Ectodermal cell (in vitro differentiated cells): ENCODE results near the gene AKT1.
A peak's percentile ranks its signal among the peaks of the same experiment; 100 is the strongest.

Source experiments
- H3K27ac ChIP-seq: 2 replicates; pipeline ENCODE4 v1.7.0; 2013; ENCODE audit warnings: mild to moderate bottlenecking, low read depth, low read length; ENCODE audit not compliant: insufficient read depth, poor library complexity, severe bottlenecking
- H3K27me3 ChIP-seq: 2 replicates; pipeline ENCODE4 v1.7.0; 2013; ENCODE audit warnings: mild to moderate bottlenecking, low read length; ENCODE audit not compliant: insufficient read depth, control insufficient read depth, poor library complexity, severe bottlenecking
- H3K36me3 ChIP-seq: one replicate; pipeline ENCODE4 v1.7.0; 2013; ENCODE audit warnings: low read length; ENCODE audit not compliant: control insufficient read depth, insufficient read depth
- H3K4me1 ChIP-seq: one replicate; pipeline ENCODE4 v1.7.0; 2013; ENCODE audit warnings: low read length; ENCODE audit not compliant: control insufficient read depth, insufficient read depth
- H3K4me3 ChIP-seq: 2 replicates; pipeline ENCODE4 v1.7.0; 2013; ENCODE audit warnings: low read depth, low read length, control low read depth; ENCODE audit not compliant: insufficient read depth
- H3K9me3 ChIP-seq: 2 replicates; pipeline ENCODE4 v1.7.0; 2013; ENCODE audit warnings: mild to moderate bottlenecking, low read length, moderate library complexity; ENCODE audit not compliant: control insufficient read depth
- WGBS, 2 experiments: methylation state at CpG; one replicate each; pipeline ENCODE4 v1.1.7; 2013; ENCODE audit warnings: missing lambda C conversion rate in 2 of 2; 5-methylcytosine and 5-hydroxymethylcytosine counted together

The AKT1 gene

DNA sequence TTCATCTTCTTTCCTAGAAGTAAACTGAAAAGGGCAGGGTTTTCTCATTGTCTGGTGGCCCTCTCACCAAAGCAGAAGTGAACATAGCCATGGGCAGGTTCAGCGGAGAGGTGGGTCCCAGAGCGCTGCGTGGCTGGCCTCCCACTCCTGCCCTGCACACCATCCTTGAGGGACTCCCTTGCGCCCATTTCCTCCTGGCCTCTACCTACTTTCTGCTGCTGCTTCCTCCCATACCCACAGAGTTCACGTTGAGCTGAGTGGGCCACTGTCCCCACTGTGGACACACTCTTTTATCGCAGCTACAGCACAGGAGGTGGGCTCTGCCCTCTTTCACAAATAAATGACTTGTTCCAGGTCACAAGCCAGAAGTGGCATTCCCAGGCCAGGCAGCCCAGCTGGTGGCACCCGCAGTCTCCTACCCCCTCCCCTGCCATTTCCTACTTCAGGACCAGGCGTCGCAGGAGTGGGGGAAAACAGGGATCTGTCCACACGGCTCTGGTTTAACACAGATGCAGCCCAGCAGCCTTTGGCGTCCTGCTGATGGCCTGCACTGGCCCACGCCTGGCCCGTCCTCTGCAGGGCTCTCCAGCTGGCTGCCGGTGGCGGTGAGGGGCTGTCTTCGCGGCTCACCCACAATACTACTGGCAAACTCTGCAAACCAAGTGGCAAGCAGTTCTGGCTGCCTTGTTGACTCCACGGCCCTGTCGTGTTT is 37.7 kb downstream of the AKT1 start:
- H3K36me3 ChIP-seq, result peaks cover 40% of the 10 kb centered on the region
- no peaks in the 10 kb centered on the region for H3K9me3 ChIP-seq
- 94 to 95% methylated on average over 19 of the region's 19 CpGs for WGBS, 2 experiments
- no peak overlapping the region for H3K4me3 ChIP-seq
- no peak overlapping the region for H3K27ac ChIP-seq
- H3K27me3 ChIP-seq, result no peaks in the 10 kb centered on the region
- H3K4me1 ChIP-seq, result peaks cover 6% of the 10 kb centered on the region

DNA sequence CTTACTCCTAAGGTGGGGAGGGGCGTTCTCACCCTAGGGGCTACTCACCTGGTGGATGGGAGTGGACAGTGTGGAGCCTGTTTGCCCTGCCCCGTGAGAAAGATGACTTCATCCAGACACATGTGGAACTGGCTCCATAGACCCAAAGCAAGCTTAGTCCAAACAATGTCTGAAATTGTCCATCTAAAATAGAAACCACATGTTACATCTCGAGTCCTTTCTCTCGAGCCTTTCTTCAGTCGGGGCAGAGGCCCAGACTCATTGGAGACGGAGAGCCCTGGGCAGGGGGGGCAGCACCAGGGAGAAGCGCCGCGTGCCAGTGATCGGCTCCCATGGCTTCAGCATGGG is 38.3 kb downstream of the AKT1 start:
- Histone ChIP-seq H3K27me3 (no peaks in the 10 kb centered on the region), H3K4me3 (no peak overlapping the region), H3K36me3 (peaks cover 36% of the 10 kb centered on the region), H3K27ac (no peak overlapping the region), H3K4me1 (peaks cover 6% of the 10 kb centered on the region), H3K9me3 (no peaks in the 10 kb centered on the region)
- 95 to 97% methylated on average over 10 of the region's 10 CpGs for WGBS, 2 experiments

DNA sequence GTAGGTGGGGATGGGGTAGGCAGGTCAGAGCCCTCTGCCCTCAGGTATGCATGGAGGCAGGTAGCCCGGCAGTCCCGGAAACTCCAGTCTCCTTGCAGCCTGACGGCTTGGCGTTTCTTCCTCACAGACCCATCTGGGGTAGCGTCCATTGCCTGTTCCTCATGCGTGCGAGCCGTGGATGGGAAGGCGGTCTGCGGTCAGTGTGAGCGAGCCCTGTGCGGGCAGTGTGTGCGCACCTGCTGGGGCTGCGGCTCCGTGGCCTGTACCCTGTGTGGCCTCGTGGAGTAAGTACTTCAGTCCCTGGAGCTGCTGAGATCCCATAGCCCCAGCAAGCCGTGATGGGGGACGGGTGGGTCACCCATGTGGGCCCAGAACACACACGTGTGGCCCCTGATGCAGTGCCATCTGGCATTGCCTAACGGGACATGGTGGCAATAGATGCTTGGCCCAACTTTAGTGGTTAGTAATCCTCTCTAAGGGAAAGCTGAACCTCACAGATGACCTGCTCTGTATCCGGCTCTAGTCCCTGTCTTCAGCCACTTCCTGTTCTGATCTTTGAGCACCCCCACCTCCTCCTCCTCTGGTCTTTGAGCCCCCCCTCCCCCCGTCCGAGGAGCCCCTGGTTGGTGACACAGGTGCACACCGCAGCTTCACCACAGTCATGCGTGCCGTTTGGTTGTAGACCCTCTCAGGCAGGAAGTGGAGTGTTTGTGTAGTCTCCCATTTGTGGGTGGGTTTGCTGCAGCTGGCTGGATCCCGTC is 38.9 kb downstream of the AKT1 start:
- 91 to 92% methylated on average over 27 of the region's 27 CpGs for WGBS, 2 experiments
- no peaks in the 10 kb centered on the region for H3K9me3 ChIP-seq
- H3K4me1 ChIP-seq, result peaks cover 6% of the 10 kb centered on the region
- peaks cover 36% of the 10 kb centered on the region for H3K36me3 ChIP-seq
- H3K27ac ChIP-seq, result no peak overlapping the region
- H3K27me3 ChIP-seq, result no peaks in the 10 kb centered on the region
- H3K4me3 ChIP-seq, result no peak overlapping the region

DNA sequence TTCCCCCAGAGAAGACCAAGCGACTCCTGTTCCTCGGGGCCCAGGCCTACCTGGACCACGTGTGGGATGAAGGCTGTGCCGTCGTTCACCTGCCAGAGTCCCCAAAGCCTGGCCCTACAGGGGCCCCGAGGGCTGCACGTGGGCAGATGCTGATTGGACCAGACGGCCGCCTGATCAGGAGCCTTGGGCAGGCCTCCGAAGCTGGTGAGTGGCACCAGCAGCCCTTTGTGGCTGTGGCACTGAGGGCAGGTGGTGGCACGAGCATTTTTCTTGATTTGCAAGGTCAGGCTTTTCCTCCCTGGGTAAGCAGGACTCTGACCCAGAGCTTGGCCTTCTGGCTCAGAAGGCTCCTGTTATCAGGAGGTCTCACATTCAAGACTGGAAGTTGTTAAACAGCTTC is 39.9 kb downstream of the AKT1 start:
- H3K27ac ChIP-seq, result no peak overlapping the region
- peaks cover 6% of the 10 kb centered on the region for H3K4me1 ChIP-seq
- no peak overlapping the region for H3K4me3 ChIP-seq
- WGBS, 2 experiments, result 95% methylated on average over 11 of the region's 11 CpGs
- peaks cover 36% of the 10 kb centered on the region for H3K36me3 ChIP-seq
- H3K9me3 ChIP-seq, result no peaks in the 10 kb centered on the region
- H3K27me3 ChIP-seq, result no peaks in the 10 kb centered on the region

DNA sequence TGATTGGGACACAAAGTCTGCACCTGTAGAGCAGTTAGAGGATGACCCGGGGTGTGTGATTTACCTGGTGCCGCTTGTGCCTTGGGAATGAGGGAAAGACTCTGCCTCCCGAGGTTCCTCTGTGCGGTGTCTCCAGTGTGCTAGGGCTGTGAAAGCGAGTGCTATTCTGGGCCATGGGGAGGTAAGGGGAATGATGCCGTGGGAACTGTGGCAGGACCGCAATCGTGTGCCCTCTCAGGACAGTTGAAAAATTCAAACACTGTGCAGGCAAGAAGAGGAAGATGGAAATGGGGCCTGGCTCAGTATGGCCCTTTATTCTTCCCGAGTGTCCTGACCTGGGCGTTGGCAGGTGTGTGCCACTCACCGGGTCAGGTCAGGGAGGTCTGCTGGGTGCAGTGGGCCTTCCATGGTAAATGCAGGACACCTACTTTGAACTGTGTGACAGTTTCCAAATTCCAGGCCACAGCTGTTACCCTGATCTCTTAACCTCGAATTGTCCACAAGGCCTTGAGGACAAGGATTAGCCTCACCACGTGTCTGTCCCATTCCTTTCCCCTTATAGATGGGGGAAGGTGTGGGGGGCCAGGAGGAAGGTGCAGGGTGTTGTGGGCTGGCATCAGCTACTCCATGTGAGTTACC is 41.2 kb downstream of the AKT1 start:
- H3K4me3 ChIP-seq, result peak overlapping the region; percentile 76
- no peaks in the 10 kb centered on the region for H3K27me3 ChIP-seq
- H3K27ac ChIP-seq, result no peak overlapping the region
- H3K9me3 ChIP-seq, result no peaks in the 10 kb centered on the region
- H3K4me1 ChIP-seq, result peaks cover 6% of the 10 kb centered on the region
- peaks cover 35% of the 10 kb centered on the region for H3K36me3 ChIP-seq
- 89% methylated on average over 13 of the region's 13 CpGs for WGBS, 2 experiments

DNA sequence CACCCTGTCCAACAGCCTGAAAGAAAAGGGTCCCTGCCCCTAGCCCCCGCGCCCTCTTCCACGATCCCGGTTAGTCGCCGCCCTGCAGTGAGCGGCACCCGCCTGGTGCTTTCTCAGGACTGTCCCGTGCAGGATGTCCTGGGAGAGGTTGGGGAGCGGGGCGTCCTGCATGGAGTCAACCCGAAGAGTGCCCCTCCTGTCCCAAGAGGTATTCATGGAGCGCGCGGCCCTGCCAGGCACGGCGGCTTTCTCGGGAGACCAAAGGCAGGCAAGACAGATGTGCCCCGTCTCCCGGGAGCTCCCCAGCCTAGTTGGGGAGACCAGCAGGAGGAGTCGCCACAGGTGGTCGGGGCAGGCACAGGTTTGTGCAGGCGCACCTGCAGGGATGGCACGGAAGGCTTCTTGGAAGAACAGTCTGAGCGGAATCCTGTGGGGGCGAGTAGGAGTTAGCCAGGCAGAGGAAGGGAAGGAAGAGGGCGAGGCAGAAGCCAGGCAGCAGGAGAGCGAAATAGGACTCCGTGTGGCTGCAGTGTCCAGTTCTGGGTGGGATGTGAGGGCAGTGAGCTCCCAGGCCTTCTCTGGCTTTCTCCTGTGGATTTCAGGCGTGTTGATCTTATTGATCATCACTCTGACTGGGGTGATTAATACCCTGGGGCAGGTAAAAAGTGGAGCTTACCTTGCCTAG is 41.9 kb downstream of the AKT1 start:
- Histone ChIP-seq H3K4me1 (peaks cover 7% of the 10 kb centered on the region), H3K9me3 (no peaks in the 10 kb centered on the region)
- WGBS, 2 experiments, result 5 to 6% methylated on average over 30 of the region's 30 CpGs

DNA sequence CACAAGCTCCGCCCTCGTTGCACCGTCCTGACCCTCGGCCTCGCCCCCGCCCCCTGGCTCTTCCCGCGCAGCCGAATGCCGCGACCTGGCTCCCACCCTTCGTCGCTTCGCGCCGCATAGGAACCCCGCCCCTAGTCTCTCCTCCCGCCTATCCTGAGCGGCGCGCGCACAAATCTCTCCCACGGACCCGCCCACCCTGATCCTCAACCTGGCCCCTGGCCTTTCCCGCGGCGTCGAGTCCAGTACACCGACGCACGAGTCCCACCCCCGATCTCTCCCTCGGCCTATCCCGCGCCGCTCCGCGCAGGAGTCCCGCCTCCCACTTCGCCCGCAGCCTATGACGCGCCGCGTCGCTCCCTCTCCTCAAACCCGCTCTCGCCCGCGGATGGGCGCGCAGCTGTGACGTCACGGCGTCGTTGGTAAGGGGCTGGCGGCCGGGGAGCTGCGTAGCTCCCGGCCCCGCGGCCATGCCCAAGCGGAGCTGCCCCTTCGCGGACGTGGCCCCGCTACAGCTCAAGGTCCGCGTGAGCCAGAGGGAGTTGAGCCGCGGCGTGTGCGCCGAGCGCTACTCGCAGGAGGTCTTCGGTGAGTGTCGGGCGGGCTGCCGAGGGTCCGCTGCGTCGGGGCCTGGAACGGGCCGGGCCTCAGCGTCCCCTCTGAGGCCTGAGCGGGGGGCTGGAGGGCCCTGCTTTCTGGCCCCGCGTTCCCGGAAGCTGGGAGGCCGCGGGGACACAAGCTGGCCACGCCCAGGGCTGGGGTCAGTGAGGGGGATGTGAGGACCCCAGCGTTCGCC is 42.6 kb downstream of the AKT1 start, which contains the start of gene SIVA1:
Gene SIVA1, plus strand, starts transcription at position 413 of the 793 bp plus-strand sequence. Its CDS starts 55 bp downstream, at position 468.
- Histone ChIP-seq H3K4me1 (peaks cover 14% of the 10 kb centered on the region), H3K4me3 (peak within 1 kb of the TSS; percentile 76), H3K36me3 (peaks cover 24% of the 10 kb centered on the region), H3K27ac (peak within 1 kb of the TSS; percentile 45), H3K27me3 (no peaks in the 10 kb centered on the region), H3K9me3 (no peaks in the 10 kb centered on the region)
- 0% methylated on average over 95 of the region's 95 CpGs for WGBS, 2 experiments

More for the DNA sequence above, 41.9 kb downstream of the AKT1 start:
- Histone ChIP-seq H3K27ac (peak overlapping the region; percentile 0), H3K27me3 (no peaks in the 10 kb centered on the region), H3K36me3 (peaks cover 28% of the 10 kb centered on the region), H3K4me3 (peak overlapping the region; percentile 76)

DNA sequence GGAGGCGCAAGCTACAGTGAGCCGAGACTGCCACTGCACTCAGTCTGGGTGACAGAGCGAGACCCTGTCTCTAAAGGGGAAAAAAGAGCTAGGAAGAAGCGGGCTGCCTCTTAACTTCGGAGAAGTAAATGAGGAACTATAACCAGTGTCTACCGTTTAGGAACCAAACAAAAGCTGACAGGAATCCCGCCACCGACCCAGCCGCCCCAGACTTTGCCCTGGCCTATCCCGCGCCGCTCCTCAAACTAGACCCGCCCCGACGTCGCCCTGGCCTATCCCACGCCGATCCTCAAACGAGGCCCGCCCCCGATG is 43.2 kb downstream of the AKT1 start:
- Histone ChIP-seq H3K4me1 (peaks cover 14% of the 10 kb centered on the region), H3K36me3 (peaks cover 21% of the 10 kb centered on the region), H3K4me3 (peak overlapping the region; percentile 33), H3K9me3 (no peaks in the 10 kb centered on the region), H3K27ac (peak overlapping the region; percentile 45), H3K27me3 (no peaks in the 10 kb centered on the region)
- 11% methylated on average over 21 of the region's 21 CpGs for WGBS, 2 experiments

DNA sequence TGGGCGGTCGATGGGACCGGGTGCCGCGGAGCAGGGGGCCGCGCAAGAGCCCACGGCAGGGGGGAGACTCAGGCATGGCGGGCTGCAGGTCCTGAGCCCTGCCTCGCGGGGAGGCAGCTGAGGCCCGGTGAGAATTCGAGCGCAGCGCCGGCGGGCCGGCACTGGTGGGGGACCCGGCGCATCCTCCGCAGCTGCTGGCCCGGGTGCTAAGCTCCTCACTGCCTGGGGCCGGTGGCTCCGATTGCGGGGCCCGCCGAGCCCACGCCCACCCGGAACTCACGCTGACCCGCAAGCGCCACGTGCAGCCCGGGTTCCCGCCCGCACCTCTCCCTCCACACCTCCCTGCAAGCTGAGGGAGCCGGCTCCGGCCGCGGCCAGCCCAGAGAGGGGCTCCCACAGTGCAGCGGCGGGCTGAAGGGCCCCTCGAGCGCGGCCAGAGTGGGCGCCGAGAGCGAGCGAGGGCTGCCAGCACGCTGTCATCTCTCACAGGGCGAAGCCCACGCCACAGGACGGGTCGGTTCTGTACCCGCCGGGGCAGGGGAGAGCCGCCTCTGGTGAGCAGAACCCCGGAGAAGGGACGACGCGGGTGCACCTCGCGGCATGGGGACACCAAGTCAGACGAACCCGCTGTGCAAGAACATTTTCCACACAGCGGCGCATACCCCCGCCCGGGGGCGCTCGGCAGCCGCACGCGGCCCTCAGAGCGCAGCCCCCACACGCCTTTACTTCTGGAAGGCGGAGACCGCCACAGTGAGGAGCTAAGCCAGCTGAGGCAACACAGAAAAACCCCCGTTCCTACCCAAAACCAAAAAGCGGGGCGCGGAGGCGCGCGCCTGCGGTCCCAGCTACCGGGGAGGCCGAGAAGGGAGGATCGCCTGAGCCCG is 43.8 kb downstream of the AKT1 start:
- Histone ChIP-seq H3K27me3 (no peaks in the 10 kb centered on the region), H3K27ac (peak overlapping the region; percentile 45), H3K9me3 (no peaks in the 10 kb centered on the region), H3K36me3 (peaks cover 21% of the 10 kb centered on the region), H3K4me1 (peaks cover 14% of the 10 kb centered on the region), H3K4me3 (peak overlapping the region; percentile 33)
- 91 to 93% methylated on average over 90 of the region's 90 CpGs for WGBS, 2 experiments
